ENCODE results near the gene RNF223.
"Not testable (repeated sequence)": the region's sequence is repeated elsewhere in the genome, so short reads cannot be mapped to it uniquely, and the experiment has no call there.

RNF223 gene

DNA sequence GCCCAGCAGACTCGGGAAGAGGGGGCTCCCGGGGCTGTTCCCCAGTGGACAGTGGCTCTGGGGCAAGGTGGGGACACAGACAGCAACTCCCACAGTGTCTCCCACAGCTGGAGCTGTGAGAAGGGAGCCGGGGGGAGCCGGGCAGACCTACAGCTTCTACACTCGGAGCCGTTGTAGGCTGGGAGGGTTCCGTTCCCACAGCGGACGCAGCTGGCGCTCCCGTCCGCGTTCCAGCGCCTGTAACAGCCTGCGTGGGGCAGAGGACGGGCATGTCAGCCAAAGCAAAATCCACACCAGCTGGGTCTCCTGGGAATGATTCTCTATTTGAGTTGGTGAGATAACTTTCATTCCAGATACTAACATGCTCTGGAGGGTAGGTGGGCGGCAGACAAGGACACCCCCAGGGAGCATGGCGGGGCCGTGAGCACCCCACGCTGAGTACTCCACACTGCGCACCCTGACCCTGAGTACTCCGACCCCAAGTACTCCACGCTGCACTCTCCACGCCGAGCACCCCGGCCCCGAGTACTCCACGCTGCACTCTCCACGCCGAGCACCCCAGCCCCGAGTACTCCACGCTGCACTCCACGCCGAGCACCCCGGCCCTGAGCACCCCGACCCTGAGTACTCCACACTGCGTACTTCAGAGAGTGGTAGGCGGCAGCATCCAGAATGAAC lies 13.4 kb upstream of the RNF223 start:
- DNase-seq (ENCODE audit: low read depth in 2 of 2) = no peak

- no peak for DNase-seq (ENCODE audit: low read depth in 2 of 2)
Measured at GRCh38 chr1:1086911-1087341, 12.8 kb upstream of the RNF223 start.

DNA sequence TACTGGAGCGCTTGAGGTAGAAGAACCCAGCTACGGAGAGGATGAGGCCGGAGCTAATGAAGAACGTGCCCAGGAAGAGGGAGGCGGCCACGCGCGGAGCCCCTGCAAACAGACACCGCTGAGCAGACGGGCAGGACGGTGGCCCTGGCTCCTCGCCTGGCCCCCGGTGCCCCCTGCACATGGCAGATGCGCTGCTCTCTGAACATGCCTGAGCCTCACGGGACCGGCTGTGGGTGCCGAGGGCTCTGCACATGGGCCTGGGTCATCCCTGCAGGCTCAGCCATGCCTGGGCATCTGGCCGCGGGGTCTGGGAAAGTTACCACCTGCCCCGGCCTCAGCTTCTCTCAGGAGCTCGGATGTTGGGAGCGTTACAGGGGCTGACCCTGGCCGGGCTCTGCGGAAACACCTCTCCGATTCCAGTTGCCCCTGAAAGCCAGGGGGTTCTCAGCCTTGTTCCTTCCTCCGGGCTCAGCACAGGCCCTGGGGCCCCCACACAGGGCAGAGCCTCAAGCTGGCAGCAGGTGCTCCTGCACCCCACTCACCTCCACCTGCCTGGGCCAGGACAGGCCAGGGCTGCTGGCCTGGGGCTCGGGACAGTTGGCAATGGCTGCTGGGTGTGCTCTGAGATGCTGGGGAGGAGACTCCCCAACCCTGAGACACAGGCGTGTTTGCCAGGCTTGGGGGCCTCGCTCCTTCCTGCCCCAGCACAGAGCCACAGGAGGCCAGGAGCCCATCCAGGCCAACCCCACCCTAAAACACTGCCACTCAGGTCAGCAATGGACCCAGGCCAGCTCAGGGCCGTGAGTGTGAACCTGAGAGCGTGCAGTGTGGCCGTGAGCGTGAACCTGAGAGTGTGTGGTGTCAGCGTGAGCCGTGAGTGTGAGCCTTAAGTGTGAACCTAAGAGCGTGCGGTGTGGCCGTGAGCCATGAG lies 12.1 kb upstream of the RNF223 start:
- DNase-seq (ENCODE audit: low read depth in 2 of 2) = no peak

DNA sequence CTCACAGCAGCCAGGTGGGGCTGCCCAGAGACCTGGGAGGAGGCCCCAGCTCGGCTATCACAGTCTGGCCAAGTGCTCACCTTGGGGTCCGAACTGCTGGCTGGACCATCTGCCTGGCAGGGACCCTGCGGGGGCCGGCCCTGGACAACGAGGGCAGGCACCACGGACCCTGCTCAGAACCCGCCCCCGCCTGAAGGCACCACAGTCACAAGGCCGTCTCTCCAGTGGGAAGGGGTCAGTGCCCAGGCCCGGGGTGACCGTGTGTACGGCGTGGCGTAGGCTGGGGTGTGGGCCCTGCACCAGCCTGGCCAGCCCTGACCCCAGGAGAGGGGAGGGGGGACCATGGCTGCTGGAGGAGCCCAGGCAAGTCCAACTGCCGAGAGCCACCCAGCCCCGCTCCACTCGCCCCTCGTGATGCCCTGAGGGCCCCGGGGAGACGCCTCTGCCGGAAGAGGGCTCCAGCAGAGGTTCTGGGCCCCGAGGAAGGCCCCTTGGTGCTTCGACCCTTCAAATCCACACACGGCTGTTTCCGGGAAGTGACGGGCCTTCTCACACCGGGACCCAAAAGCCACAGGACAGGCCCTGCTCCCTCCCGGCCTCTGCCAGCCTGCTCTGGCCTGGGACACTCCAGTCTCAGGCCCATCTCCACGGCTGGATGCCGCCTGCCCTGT lies 11.2 kb upstream of the RNF223 start:
- DNase-seq (ENCODE audit: low read depth in 2 of 2) = no peak

- no peak for DNase-seq (ENCODE audit: low read depth in 2 of 2)
Measured at GRCh38 chr1:1084372-1085170, 10.5 kb upstream of the RNF223 start.

DNA sequence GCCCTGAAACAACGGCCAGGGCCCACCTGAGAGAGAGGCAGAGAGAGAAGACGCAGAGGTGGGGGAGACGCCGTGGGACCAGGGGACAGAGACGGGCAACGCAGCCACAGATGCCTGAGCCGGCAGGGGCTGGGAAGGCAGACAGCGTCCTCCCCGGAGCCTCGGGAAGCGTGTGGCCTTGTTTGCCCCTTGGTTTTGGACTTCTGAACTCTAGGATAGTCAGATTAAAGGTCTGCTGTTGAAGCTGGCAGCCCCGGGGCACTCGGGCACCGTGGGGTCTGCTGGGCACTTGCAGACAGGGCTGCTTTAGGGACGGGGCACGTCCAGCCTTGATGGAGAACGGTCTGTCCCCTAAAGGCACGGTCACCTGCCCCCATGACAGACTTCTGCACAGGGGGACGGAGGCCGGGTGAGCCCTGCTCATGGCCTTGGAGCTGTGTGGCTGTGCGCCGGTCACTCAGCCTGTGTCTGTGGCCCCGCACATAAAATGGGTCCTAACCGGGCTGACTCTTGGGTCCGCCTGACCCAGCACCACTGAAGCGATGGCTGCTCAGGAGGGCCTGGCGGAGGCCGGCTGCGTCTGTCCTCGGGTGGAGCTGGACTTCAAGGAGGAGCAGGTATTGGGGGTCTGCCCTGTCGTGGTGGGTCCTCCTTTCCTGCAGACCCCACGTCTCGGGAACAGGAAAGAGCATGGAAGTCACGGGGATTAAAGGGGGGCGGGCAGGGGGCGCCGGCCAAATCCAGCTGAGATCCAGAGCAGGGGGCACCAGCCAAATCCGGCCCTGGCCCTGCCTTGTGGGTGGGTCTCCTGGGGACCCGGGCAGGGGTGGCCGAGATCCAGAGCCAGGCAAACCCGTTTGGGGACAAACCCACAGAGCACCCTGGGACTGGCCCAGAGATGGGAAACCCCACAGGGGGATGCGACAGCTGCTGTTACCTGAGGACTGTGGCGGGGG lies 9.6 kb upstream of the RNF223 start:
- DNase-seq (ENCODE audit: low read depth in 2 of 2) = no peak

GRCh38 chr1:1082776-1083415 lies 8.8 kb upstream of the RNF223 start:
- DNase-seq (ENCODE audit: low read depth in 2 of 2) = no peak

DNA sequence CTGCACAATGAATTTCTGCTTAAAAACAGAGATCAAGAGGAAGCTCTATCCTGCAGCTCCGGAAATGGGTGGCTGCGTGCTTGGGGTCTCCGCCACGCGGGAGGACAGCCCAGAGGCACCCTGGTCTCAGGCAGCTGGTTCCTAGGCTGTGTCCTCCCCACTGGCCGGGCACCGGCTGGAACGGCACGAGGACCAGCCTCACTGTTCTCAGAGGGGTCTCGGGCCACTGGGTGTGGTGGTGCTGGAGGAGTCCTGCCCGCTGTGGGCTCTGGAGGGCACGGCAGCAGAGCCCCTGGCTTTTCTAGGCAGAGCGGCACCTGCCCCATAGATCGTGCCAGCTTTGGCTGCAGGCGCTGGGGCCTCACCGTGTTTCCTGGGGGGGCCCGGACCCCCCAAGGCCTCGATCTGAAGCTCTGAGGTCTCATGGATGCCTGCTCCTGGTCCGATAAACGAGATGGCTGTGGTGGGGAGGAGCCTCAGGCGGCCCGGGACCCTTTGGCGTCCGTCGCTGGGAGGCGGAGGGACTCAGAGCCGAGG lies 8.2 kb upstream of the RNF223 start:
- no peak for DNase-seq (ENCODE audit: low read depth in 2 of 2)

- no peak for DNase-seq (ENCODE audit: low read depth in 2 of 2)
Measured at GRCh38 chr1:1081311-1082238, 7.5 kb upstream of the RNF223 start.

DNA sequence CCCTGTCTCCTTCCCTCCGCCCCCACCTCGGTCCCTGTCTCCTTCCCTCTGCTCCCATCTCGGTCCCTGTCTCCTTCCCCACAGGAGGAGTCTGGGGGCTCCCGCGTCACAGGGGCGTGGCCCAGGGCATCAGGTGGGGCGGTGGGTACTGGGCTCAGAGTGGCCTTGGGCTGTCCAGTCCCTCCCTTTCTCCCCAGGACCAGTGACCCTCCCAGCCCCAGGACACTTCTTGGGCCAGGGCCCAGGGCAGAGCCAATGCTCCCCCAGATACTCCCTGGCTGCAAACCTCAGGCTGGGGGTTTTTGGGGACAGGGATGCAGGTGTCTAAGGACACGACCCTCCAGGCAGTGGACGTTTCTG lies 6.8 kb upstream of the RNF223 start:
- DNase-seq (ENCODE audit: low read depth in 2 of 2) = no peak

DNA sequence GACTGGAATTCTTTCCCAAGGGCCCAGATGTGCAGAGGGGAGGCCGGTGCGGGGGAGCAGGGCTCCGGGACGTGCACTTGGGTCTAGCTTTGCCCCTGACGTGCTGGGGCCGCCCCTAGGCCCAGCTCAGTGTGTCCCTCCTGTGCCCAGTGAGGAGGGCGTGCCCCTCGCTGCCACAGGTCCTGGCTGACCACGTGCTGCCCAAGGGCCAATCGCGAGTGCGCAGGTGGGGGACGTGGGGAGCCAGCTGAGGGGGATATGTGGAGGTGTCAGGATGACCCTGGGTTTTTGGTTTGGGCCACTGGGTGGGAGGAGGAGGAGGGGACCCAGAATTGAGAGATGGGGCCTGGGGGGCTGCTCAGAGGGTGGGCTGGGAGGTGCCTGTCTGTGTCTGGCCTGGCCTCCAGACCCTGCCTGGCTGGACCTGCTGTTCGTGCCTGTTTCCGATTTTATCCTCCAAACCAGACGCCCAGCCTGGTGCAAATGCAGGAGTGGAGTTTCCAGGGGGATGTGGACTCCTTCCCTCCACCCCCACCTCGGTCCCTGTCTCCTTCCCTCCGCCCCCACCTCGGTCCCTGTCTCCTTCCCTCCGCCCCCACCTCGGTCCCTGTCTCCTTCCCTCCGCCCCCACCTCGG lies 6.1 kb upstream of the RNF223 start:
- no peak for DNase-seq (ENCODE audit: low read depth in 2 of 2)

DNA sequence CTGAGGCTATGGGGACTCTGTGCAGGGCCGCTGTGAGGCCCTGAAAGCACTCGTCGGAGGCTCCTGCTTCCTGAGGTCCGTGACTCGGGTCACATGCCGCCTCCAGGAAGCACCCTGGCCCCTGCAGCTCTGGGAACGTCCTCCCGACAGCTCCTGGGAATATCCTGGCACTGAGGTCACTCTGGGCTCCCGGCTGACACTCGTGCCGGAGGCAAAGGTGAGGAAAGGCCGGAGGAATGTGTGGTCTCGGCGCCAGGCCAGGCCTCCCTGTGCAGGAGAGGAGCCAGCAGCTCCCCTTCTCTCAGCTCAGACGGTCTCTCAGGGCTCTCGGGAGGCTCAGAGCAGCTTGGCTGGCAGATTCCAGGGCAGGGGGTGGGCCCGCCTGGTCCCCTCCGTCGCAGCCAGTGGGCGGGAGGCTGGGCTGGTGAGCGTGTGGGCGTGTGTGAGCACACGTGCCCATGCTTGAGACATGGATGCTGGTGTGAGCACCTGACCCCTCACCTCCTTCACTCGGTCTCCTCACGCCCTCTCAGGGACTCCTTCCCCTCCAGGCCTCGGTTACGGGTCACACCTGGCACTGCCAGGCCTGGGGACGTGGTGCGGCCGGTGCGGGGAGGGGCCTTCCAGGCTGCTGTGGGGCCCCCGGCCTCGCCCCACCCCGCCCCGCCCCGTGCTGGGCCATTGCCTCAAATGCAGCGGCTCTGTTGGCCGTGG lies 5.5 kb upstream of the RNF223 start:
- DNase-seq (ENCODE audit: low read depth in 2 of 2) = no peak

DNA sequence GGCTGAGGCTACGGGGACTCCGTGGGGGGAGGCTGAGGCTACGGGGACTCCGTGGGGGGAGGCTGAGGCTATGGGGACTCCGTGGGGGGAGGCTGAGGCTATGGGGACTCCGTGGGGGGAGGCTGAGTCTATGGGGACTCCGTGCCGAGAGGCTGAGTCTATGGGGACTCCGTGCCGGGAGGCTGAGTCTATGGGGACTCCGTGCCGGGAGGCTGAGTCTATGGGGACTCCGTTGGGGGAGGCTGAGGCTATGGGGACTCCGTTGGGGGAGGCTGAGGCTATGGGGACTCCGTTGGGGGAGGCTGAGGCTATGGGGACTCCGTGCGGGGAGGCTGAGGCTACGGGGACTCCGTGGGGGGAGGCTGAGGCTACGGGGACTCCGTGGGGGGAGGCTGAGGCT lies 3.3 kb upstream of the RNF223 start:
- DNase-seq (ENCODE audit: low read depth in 2 of 2) = not testable (repeated sequence)

DNA sequence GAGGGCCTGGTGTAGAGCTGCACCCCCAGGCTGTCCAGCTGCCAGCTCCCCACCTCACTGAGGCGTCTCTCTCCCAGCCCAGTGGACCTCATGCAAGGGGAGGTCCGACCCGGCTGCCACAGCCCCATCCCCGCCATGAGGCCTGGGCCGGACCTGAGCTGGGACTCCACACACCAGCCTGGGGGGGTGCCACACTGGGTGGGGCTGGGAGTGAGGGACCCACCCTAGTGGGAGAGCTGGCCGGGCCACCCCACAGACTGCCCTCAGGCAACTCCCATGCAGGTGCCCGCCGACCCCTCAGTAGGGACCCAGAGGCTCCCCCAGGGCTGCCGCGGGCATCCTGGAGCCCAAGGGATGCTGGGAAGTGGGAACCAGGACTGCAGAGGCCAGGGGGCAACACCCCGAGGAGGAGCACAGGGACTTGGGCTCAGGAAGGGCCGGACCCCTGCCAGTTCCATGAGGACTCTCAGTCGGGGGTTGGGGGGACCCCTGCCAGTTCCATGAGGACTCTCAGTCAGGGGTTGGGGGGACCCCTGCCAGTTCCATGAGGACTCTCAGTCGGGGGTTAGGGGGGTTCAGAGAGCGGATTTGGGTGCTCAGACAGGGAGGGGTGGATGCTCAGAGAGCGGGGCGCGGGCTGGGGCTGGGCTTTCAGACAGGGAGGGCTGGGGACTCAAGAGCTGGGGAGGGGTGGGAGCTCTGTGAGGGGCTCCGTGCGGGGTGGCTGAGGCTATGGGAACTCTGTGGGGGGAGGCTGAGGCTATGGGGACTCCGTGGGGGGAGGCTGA lies 1.2 kb upstream of the RNF223 start:
- no peak for DNase-seq (ENCODE audit: low read depth in 2 of 2)

DNA sequence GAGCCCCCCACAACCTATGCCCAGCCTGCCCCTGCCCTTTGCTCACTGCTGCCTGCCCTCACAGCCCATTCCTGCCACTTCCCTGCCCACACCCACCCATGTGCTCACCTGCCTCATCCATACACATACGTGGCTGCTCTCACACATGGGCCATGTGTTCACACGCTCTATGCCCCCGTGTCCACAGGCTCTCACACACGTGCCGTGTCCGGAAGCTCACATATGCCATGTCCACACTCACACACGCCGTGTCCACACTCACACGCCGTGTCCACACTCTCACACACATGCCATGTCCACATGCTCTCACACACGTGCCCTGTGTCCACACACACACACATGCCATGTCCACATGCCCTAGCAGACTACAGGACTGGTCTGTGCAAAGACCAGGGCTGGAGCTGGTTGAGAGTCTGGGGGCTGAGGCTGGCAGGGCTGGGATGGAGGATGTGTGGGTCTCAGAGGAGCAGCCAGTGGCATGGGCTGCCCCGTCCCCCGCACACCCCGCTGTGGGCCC lies 583 bp upstream of the RNF223 start:
- no peak for DNase-seq (ENCODE audit: low read depth in 2 of 2)
